HAP-1 (cell line): ENCODE results near the gene CAMKV.
"Not testable (repeated sequence)": the region's sequence is repeated elsewhere in the genome, so short reads cannot be mapped to it uniquely, and the experiment has no call there.

Experiments used
- DNase-seq, 2 experiments: peaks; one replicate each; pipeline ENCODE4 v3.0.0-alpha.2; 2016 to 2020; ENCODE audit warnings: low spot score in 2 of 2
- H3K27me3 ChIP-seq: fragments of 250-450 bp; sonication (Bioruptor Pico); 2 replicates; pipeline ENCODE4 v1.5.1; 2020; ENCODE audit warnings: low read depth, mild to moderate bottlenecking, moderate library complexity
- H3K36me3 ChIP-seq: fragments of 250-450 bp; sonication (Bioruptor Pico); replicated peaks from 2 replicates; pipeline ENCODE4 v1.5.1; 2020; ENCODE audit warnings: mild to moderate bottlenecking
- H3K4me1 ChIP-seq: fragments of 250-450 bp; sonication (Bioruptor Pico); 2 replicates; pipeline ENCODE4 v1.5.1; 2020; ENCODE audit warnings: mild to moderate bottlenecking
- H3K4me3 ChIP-seq: fragments of 250-450 bp; sonication (Bioruptor Pico); 2 replicates; pipeline ENCODE4 v1.5.1; 2020; ENCODE audit warnings: mild to moderate bottlenecking, moderate library complexity
- H3K9me3 ChIP-seq: fragments of 250-450 bp; sonication (Bioruptor Pico); 2 replicates; pipeline ENCODE4 v1.5.1; 2020; ENCODE audit warnings: mild to moderate bottlenecking, moderate library complexity
- in situ Hi-C: fragments of 300-500 bp; cut with MboI; formaldehyde crosslinking; loops from 3 replicates; pipeline ENCODE4 v1.14.3; 2020; ENCODE audit warnings: low sequenced_read_pairs, inconsistent platforms, mixed read lengths

CAMKV gene

GRCh38 chr3:49823131-49823530 lies 46.6 kb downstream of the CAMKV start:
- H3K9me3 ChIP-seq, in situ Hi-C loops, H3K36me3 ChIP-seq, H3K4me1 ChIP-seq, DNase-seq, H3K4me3 ChIP-seq, H3K27me3 ChIP-seq: not testable (repeated sequence)

- DNase-seq, result no peak
- Histone ChIP-seq H3K9me3 (no peaks in the 10 kb centered on the region), H3K27me3 (no peaks in the 10 kb centered on the region), H3K4me3 (no peak within 1 kb of the TSS), H3K36me3 (no peaks in the 10 kb centered on the region), H3K4me1 (no peaks in the 10 kb centered on the region)
- in situ Hi-C loops, result no loop called here
Observed at GRCh38 chr3:49813497-49814174, 56.1 kb downstream of the CAMKV start, which contains the start of gene UBA7. TSS of gene UBA7 (minus strand) at chr3:49813953. CDS start at chr3:49813787, 166 bp downstream.

- no peak for DNase-seq
- no peaks in the 10 kb centered on the region for H3K4me1 ChIP-seq
- no peaks in the 10 kb centered on the region for H3K9me3 ChIP-seq
- in situ Hi-C loops, result no loop called here
- no peaks in the 10 kb centered on the region for H3K36me3 ChIP-seq
- H3K4me3 ChIP-seq, result no peak overlapping the region
- H3K27me3 ChIP-seq, result no peaks in the 10 kb centered on the region
Observed at GRCh38 chr3:49812916-49813496, 56.7 kb downstream of the CAMKV start.
